HepG2 (cell line): ENCODE measurements around the gene APOL2. TPM values are rescaled to one million over a fixed set of nuclear protein-coding genes. Genes with fewer than 3 reads are reported as not detected.
A peak's percentile ranks its signal among the peaks of the same experiment; 100 is the strongest.
"Not testable (repeated sequence)": the region's sequence is repeated elsewhere in the genome, so short reads cannot be mapped to it uniquely, and the experiment has no call there.

Experiments used
- ATAC-seq: fragments of 200-7000 bp; cut with Tn5 transposase; 3 replicates; pipeline ENCODE4 v1.9.1; 2020; ENCODE audit warnings: mild to moderate bottlenecking, moderate library complexity
- BruUV-seq: library from RNA; stranded (reverse); fragments of 400-500 nt; replicated peaks from 2 replicates; lab custom pipeline; 2021; lab: Mats Ljungman, UMichigan
- CTCF ChIA-PET: fragments of 300-600 bp; formaldehyde crosslinking; extraction: SDS; loops from one replicate; lab custom pipeline; 2021; ENCODE audit warnings: low total read pairs, inconsistent platforms, low intra/inter-chr PET ratio; lab: Yijun Ruan, JAX
- POLR2A ChIA-PET: fragments of 350-600 bp; sonication (Branson Sonifier 250); formaldehyde crosslinking; loops from one replicate; lab custom pipeline; 2020; ENCODE audit warnings: antibody characterized with exemption, inconsistent platforms; lab: Yijun Ruan, JAX
- DNase-seq: peaks from one replicate; pipeline ENCODE4 v3.0.0-alpha.2; 2015; ENCODE audit warnings: low spot score
- FAIRE-seq: peaks from 3 replicates; lab custom pipeline; 2011; peaks lifted over from hg19 to GRCh38; lab: Jason Lieb, UNC
- H2AFZ ChIP-seq: one replicate; pipeline ENCODE4 v1.6.1; 2011; ENCODE audit warnings: low read length, inconsistent platforms
- H3K27ac ChIP-seq: fragments of 300-600 bp; 3 replicates; pipeline ENCODE4 v1.8.0; 2011; ENCODE audit warnings: mixed run types, mild to moderate bottlenecking, mixed read lengths, low read length, inconsistent platforms; ENCODE audit not compliant: insufficient read depth; ENCODE audit errors: extremely low read length
- H3K27me3 ChIP-seq, 2 experiments: fragments of 200-600 bp in 1 of 2; 2 replicates in 1 of 2; 3 replicates in 1 of 2; pipeline versions ENCODE4 v1.6.0 to v1.8.0; 2011; ENCODE audit warnings: low read length in 2 of 2, mild to moderate bottlenecking in 2 of 2, moderate library complexity in 2 of 2, inconsistent platforms in 1 of 2; ENCODE audit not compliant: insufficient read depth in 2 of 2, control insufficient read depth in 1 of 2
- H3K36me3 ChIP-seq, 2 experiments: fragments of 200-600 bp in 1 of 2; replicated peaks in 1 of 2; 2 replicates in 1 of 2; 3 replicates in 1 of 2; pipeline versions ENCODE4 v1.5.1 to v1.8.0; 2011; ENCODE audit warnings: low read length in 2 of 2, inconsistent platforms in 1 of 2; ENCODE audit not compliant: insufficient read depth in 2 of 2, control insufficient read depth in 1 of 2
- H3K4me1 ChIP-seq: 2 replicates; pipeline ENCODE4 v1.5.1; 2012; ENCODE audit warnings: low read length, inconsistent platforms; ENCODE audit not compliant: insufficient read depth
- H3K4me2 ChIP-seq: 2 replicates; pipeline ENCODE4 v1.6.0; 2011; ENCODE audit warnings: low read depth, low read length, inconsistent platforms
- H3K4me3 ChIP-seq, 3 experiments: fragments of 200-600 bp in 1 of 3; sonication (generic), shearing (Covaris generic) in 1 of 3; replicated peaks in 1 of 3; 2 replicates each; pipeline ENCODE4 v1.5.1; 2011 to 2016; ENCODE audit warnings: low read length in 3 of 3, inconsistent platforms in 2 of 3, low read depth in 2 of 3, mild to moderate bottlenecking in 2 of 3, control low read depth in 1 of 3, mixed read lengths in 1 of 3; ENCODE audit not compliant: insufficient read depth in 1 of 3
- H3K79me2 ChIP-seq: one replicate; pipeline ENCODE4 v1.6.1; 2011; ENCODE audit warnings: low read length, inconsistent platforms; ENCODE audit not compliant: insufficient read depth
- H3K9ac ChIP-seq: 2 replicates; pipeline ENCODE4 v1.6.0; 2011; ENCODE audit warnings: mild to moderate bottlenecking, low read depth, low read length, inconsistent platforms; ENCODE audit not compliant: insufficient read depth
- H3K9me3 ChIP-seq: 2 replicates; pipeline ENCODE4 v1.5.1; 2012; ENCODE audit warnings: mild to moderate bottlenecking, low read length
- H4K20me1 ChIP-seq: 2 replicates; pipeline ENCODE4 v1.6.0; 2011; ENCODE audit warnings: inconsistent platforms, mild to moderate bottlenecking, low read length, moderate library complexity; ENCODE audit not compliant: insufficient read depth
- ATF4 ChIP-seq, 2 experiments: fragments of 450-650 bp in 1 of 2; sonication (generic) in 1 of 2; formaldehyde crosslinking; IDR thresholded peaks; 2 replicates each; pipeline versions ENCODE4 v1.5.0 to v1.8.0; 2020 to 2022; ENCODE audit warnings: mild to moderate bottlenecking in 1 of 2, missing genetic modification reagents in 1 of 2
- CREM ChIP-seq, 2 experiments: sonication (generic) in 1 of 2; formaldehyde crosslinking in 1 of 2; IDR thresholded peaks; 2 replicates each; pipeline versions ENCODE4 v1.4.0 to v1.6.1; 2016 to 2020; ENCODE audit warnings: antibody characterized with exemption in 1 of 2, mild to moderate bottlenecking in 1 of 2, missing genetic modification reagents in 1 of 2
- ETV5 ChIP-seq: IDR thresholded peaks from 2 replicates; pipeline ENCODE4 v1.6.1; 2018; ENCODE audit warnings: missing biosample characterization, missing genetic modification reagents, inconsistent platforms, borderline replicate concordance
- FOXC1 ChIP-seq: sonication (generic); formaldehyde crosslinking; IDR thresholded peaks from 2 replicates; pipeline ENCODE4 v1.8.0; 2022; ENCODE audit warnings: mild to moderate bottlenecking, missing genetic modification reagents, borderline replicate concordance
- HOXD1 ChIP-seq: sonication (generic); formaldehyde crosslinking; IDR thresholded peaks from 2 replicates; pipeline ENCODE4 v1.5.0; 2020; ENCODE audit warnings: missing genetic modification reagents
- JUN ChIP-seq: sonication (generic); formaldehyde crosslinking; IDR thresholded peaks from 2 replicates; pipeline ENCODE4 v1.4.0; 2020; ENCODE audit warnings: mild to moderate bottlenecking, missing genetic modification reagents
- KDM3A ChIP-seq: IDR thresholded peaks from 2 replicates; pipeline ENCODE4 v1.6.1; 2018; ENCODE audit warnings: low read depth, missing compliant biosample characterization
- KMT2B ChIP-seq: IDR thresholded peaks from 2 replicates; pipeline ENCODE4 v1.6.1; 2016; ENCODE audit warnings: missing genetic modification reagents, missing compliant biosample characterization
- MIER2 ChIP-seq: IDR thresholded peaks from 2 replicates; pipeline ENCODE4 v1.6.1; 2016; ENCODE audit warnings: missing biosample characterization, missing genetic modification reagents
- SOX13 ChIP-seq, 3 experiments: fragments of 450-650 bp in 1 of 3; sonication (generic) in 1 of 3; formaldehyde crosslinking in 1 of 3; IDR thresholded peaks in 2 of 3; conservative IDR thresholded peaks in 1 of 3; 2 replicates each; pipeline versions ENCODE4 v1.5.0 to v1.6.1; 2016 to 2020; ENCODE audit warnings: antibody characterized with exemption in 1 of 3, mild to moderate bottlenecking in 1 of 3, missing compliant biosample characterization in 1 of 3, missing genetic modification reagents in 1 of 3, moderate library complexity in 1 of 3
- SPEN ChIP-seq: sonication (generic); formaldehyde crosslinking; IDR thresholded peaks from 2 replicates; pipeline ENCODE4 v1.5.1; 2020; ENCODE audit warnings: low read depth, mild to moderate bottlenecking, missing genetic modification reagents
- STAT6 ChIP-seq: sonication (generic); formaldehyde crosslinking; IDR thresholded peaks from 2 replicates; pipeline ENCODE4 v1.4.0; 2020; ENCODE audit warnings: missing genetic modification reagents, mild to moderate bottlenecking, borderline replicate concordance
- TCF7 ChIP-seq: sonication (generic); IDR thresholded peaks from 2 replicates; pipeline ENCODE4 v1.6.1; 2016; ENCODE audit warnings: antibody characterized with exemption, low read depth
- TFE3 ChIP-seq: IDR thresholded peaks from 2 replicates; pipeline ENCODE4 v1.6.1; 2016
- ZFX ChIP-seq: sonication (generic); formaldehyde crosslinking; IDR thresholded peaks from 2 replicates; pipeline ENCODE4 v1.4.0; 2020; ENCODE audit warnings: mild to moderate bottlenecking, low read depth, missing genetic modification reagents, moderate library complexity
- ZNF124 ChIP-seq: sonication (generic); formaldehyde crosslinking; IDR thresholded peaks from 2 replicates; pipeline ENCODE4 v1.4.0; 2020; ENCODE audit warnings: missing genetic modification reagents
- ZNF709 ChIP-seq: sonication (generic); formaldehyde crosslinking; IDR thresholded peaks from 2 replicates; pipeline ENCODE4 v1.5.0; 2020; ENCODE audit warnings: mild to moderate bottlenecking, missing genetic modification reagents
- WGBS: methylation state at CpG from one replicate; pipeline ENCODE4 v1.1.6; 2017; ENCODE audit warnings: low lambda C conversion rate; 5-methylcytosine and 5-hydroxymethylcytosine counted together
- in situ Hi-C: cut with HindIII; loops from 2 replicates; pipeline ENCODE4 v1.10.0; 2017; ENCODE audit warnings: low pct_unique_long_range_greater_than_20kb; ENCODE audit not compliant: extremely low pct_ligation_motif_present
- intact Hi-C: fragments of 100-400 bp; cut with micrococcal nuclease; formaldehyde crosslinking; loops from one replicate; pipeline ENCODE4 v1.10.0; 2022; ENCODE audit not compliant: unreplicated experiment
- polyA plus RNA-seq, 8 experiments: library from polyadenylated mRNA; depleted of rRNA in 3 of 8; stranded (reverse) in 7 of 8; unstranded in 1 of 8; fragments of >200 nt; fragmentation: Illumina TruSeq in 4 of 8; extraction: Trizol in 4 of 8; gene quantifications; 2 replicates each; pipeline versions ENCODE4 v1.2.1 to v1.2.3, GENCODE V29; 2011 to 2016; ENCODE audit warnings: low read depth in 4 of 8, missing spikeins in 1 of 8, mixed read lengths in 1 of 8; ENCODE audit not compliant: insufficient read depth in 1 of 8
- total RNA-seq, 5 experiments: library from RNA; depleted of rRNA; stranded (reverse); fragments of >200 nt; fragmentation: Illumina TruSeq; extraction: Trizol; gene quantifications; 2 replicates each; pipeline ENCODE4 v1.2.3, GENCODE V29; 2016; ENCODE audit warnings: low read depth in 1 of 5

Gene APOL2
- total and polyA plus RNA-seq, 2 of the 13 experiments (the other 11 are each of a cell fraction or from before 2014, with no cell fraction given), result 28.7 to 51.2 TPM

GRCh38 chr22:36251979-36252608, 12.8 kb upstream of the APOL2 start:
- in situ Hi-C loops; H3K9me3 ChIP-seq; H2AFZ ChIP-seq; CTCF ChIA-PET; H3K27me3 ChIP-seq; BruUV-seq; intact Hi-C loops; H4K20me1 ChIP-seq; TF ChIP-seq SOX13 (IDR thresholded peaks at IDR 0.05); CREM (CRISPR knock-in tag; IDR thresholded peaks at IDR 0.05): not testable (repeated sequence)
- peak overlapping the region; percentile 90 for H3K27ac ChIP-seq
- peaks cover 98% of the 10 kb centered on the region for H3K4me1 ChIP-seq
- FAIRE-seq (peak; percentile 96), DNase-seq (peak; percentile 87), ATAC-seq (peak; percentile 82)
- H3K36me3 ChIP-seq, result peaks cover 1 to 16% of the 10 kb centered on the region in 2 experiments; a peak in 3 of 5 replicates
- 0% methylated on average over 7 of the region's 7 CpGs for WGBS
- POLR2A ChIA-PET, result interaction anchor here (0.5 to 7.0 kb wide), 9 partner anchors 14 to 255 kb away, joined by 3 to 102 read pairs (median 5); partner anchors contain the start of genes APOL2, FOXRED2 and TXN2
- H3K79me2 ChIP-seq, result peaks cover 34% of the 10 kb centered on the region
- H3K4me3 ChIP-seq, result peak overlapping the region; percentile 69 to 82 (median 71); a peak in 5 of 6 replicates
- H3K4me2 ChIP-seq, result peak overlapping the region; percentile 99
- H3K9ac ChIP-seq, result peak overlapping the region; percentile 80; the same call in 1 of the 2 replicates
- TF ChIP-seq TFE3 (CRISPR knock-in tag) (peak; percentile 52; the same call in 1 of the 2 replicates), ZNF124 (CRISPR knock-in tag) (0 out of 2 replicates have a peak, but pooled peaks have one; percentile 51), SOX13 (CRISPR knock-in tag; conservative IDR thresholded peaks at IDR 0.05 in 1 of 2, IDR thresholded peaks at IDR 0.05 in 1 of 2) (peak in 1 of 2 experiments; percentile 47; a peak in 1 of 4 replicates), CREM (IDR thresholded peaks at IDR 0.05) (peak; percentile 71; the same call in 1 of the 2 replicates), STAT6 (CRISPR knock-in tag) (peak; percentile 65; the same call in 1 of the 2 replicates), KDM3A (CRISPR knock-in tag) (peak; percentile 66; the same call in 1 of the 2 replicates), HOXD1 (CRISPR knock-in tag) (peak; percentile 58; the same call in 1 of the 2 replicates), JUN (0 out of 2 replicates have a peak, but pooled peaks have one; percentile 68), ETV5 (CRISPR knock-in tag) (peak; percentile 85), ZFX (peak; percentile 86), ZNF709 (peak; percentile 37; the same call in 1 of the 2 replicates), MIER2 (CRISPR knock-in tag) (peak; percentile 64), TCF7 (peak; percentile 67), SPEN (CRISPR knock-in tag) (peak; percentile 78; the same call in 1 of the 2 replicates), ATF4 (CRISPR knock-in tag; IDR thresholded peaks at IDR 0.05) (peak in 1 of 2 experiments; percentile 23; a peak in 1 of 4 replicates), FOXC1 (CRISPR knock-in tag) (0 out of 2 replicates have a peak, but pooled peaks have one; percentile 36), KMT2B (CRISPR knock-in tag) (peak; percentile 76; the same call in 1 of the 2 replicates)
